HepG2 (cell line): ENCODE data around the gene LAMB4.

Source experiments
- ATF7-NPFF ChIP-seq: sonication (generic); formaldehyde crosslinking; IDR thresholded peaks from 2 replicates; pipeline ENCODE4 v1.8.1; 2023; ENCODE audit warnings: mild to moderate bottlenecking, low read depth, missing genetic modification reagents, moderate library complexity
- BRCA1 ChIP-seq: sonication (generic); formaldehyde crosslinking; IDR thresholded peaks from 2 replicates; pipeline ENCODE4 v1.4.0; 2020; ENCODE audit warnings: missing genetic modification reagents
- CTCF ChIP-seq: sonication (generic); formaldehyde crosslinking; IDR thresholded peaks from 2 replicates; pipeline ENCODE4 v1.5.0; 2020; ENCODE audit warnings: mild to moderate bottlenecking, missing genetic modification reagents, moderate library complexity
- DNMT1 ChIP-seq: sonication (generic); formaldehyde crosslinking; IDR thresholded peaks from 2 replicates; pipeline ENCODE4 v1.5.1; 2020; ENCODE audit warnings: mild to moderate bottlenecking, missing genetic modification reagents
- GFI1 ChIP-seq: sonication (generic); formaldehyde crosslinking; IDR thresholded peaks from 2 replicates; pipeline ENCODE4 v1.5.0; 2020; ENCODE audit warnings: missing genetic modification reagents, mild to moderate bottlenecking, borderline replicate concordance
- MAFG ChIP-seq: sonication (generic); formaldehyde crosslinking; IDR thresholded peaks from 2 replicates; pipeline ENCODE4 v1.5.1; 2020; ENCODE audit warnings: mild to moderate bottlenecking, missing genetic modification reagents
- MED1 ChIP-seq: sonication (generic); formaldehyde crosslinking; IDR thresholded peaks from 2 replicates; pipeline ENCODE4 v1.4.0; 2020; ENCODE audit warnings: missing genetic modification reagents
- PATZ1 ChIP-seq: sonication (generic); formaldehyde crosslinking; IDR thresholded peaks from 2 replicates; pipeline ENCODE4 v1.4.0; 2020; ENCODE audit warnings: missing genetic modification reagents
- POLR2A ChIP-seq, 2 experiments: IDR thresholded peaks; 2 replicates each; pipeline ENCODE4 v1.6.1; 2011; ENCODE audit warnings: low read depth in 2 of 2, low read length in 2 of 2, mild to moderate bottlenecking in 1 of 2, moderate library complexity in 1 of 2; ENCODE audit not compliant: insufficient read depth in 1 of 2
- SAP130 ChIP-seq: IDR thresholded peaks from 2 replicates; pipeline ENCODE4 v1.6.1; 2016; ENCODE audit warnings: low read depth
- SOX6 ChIP-seq, 2 experiments: fragments of 450-650 bp in 1 of 2; sonication (generic) in 1 of 2; formaldehyde crosslinking in 1 of 2; IDR thresholded peaks; 2 replicates each; pipeline versions ENCODE4 v1.4.0 to v1.6.1; 2017 to 2020; ENCODE audit warnings: antibody characterized with exemption in 1 of 2, mild to moderate bottlenecking in 1 of 2, missing genetic modification reagents in 1 of 2
- USF2 ChIP-seq, 2 experiments: sonication (generic) in 1 of 2; formaldehyde crosslinking in 1 of 2; IDR thresholded peaks; 2 replicates each; pipeline versions ENCODE4 v1.5.1 to v1.6.1; 2011 to 2020; ENCODE audit warnings: borderline replicate concordance in 1 of 2, low read depth in 1 of 2, low read length in 1 of 2, mild to moderate bottlenecking in 1 of 2, missing genetic modification reagents in 1 of 2, moderate library complexity in 1 of 2
- ZKSCAN1 ChIP-seq: fragments of 150-350 bp; IDR thresholded peaks from 2 replicates; pipeline ENCODE4 v1.6.1; 2014; ENCODE audit warnings: low read length
- ZNF12 ChIP-seq: sonication (generic); formaldehyde crosslinking; IDR thresholded peaks from 2 replicates; pipeline ENCODE4 v1.5.0; 2020; ENCODE audit warnings: missing genetic modification reagents

- no peak for TF ChIP-seq MAFG (CRISPR knock-in tag)
- TF ChIP-seq MED1 (CRISPR knock-in tag), result no peak
- TF ChIP-seq CTCF (CRISPR knock-in tag), result no peak
- no peak for TF ChIP-seq PATZ1
- TF ChIP-seq SAP130 (CRISPR knock-in tag), result no peak
- no peak for TF ChIP-seq ATF7-NPFF (CRISPR knock-in tag)
- TF ChIP-seq SOX6 (IDR thresholded peaks at IDR 0.05), result no peak
- TF ChIP-seq SOX6 (CRISPR knock-in tag; IDR thresholded peaks at IDR 0.05), result no peak
- no peak for TF ChIP-seq DNMT1 (CRISPR knock-in tag)
- no peak for TF ChIP-seq ZNF12 (CRISPR knock-in tag)
- no peak for TF ChIP-seq GFI1 (CRISPR knock-in tag)
- no peak for TF ChIP-seq POLR2A (IDR thresholded peaks at IDR 0.05; ENCODE audit: insufficient read depth in 1 of 2, low read depth in 2 of 2, low read length in 2 of 2)
- TF ChIP-seq ZKSCAN1, result no peak
- TF ChIP-seq USF2 (IDR thresholded peaks at IDR 0.05; ENCODE audit: low read depth, low read length), result no peak
- no peak for TF ChIP-seq USF2 (CRISPR knock-in tag; IDR thresholded peaks at IDR 0.05; ENCODE audit: borderline replicate concordance)
- TF ChIP-seq BRCA1 (CRISPR knock-in tag), result no peak
Observed at GRCh38 chr7:108134486-108134885, 4.3 kb upstream of the LAMB4 start.
